ENCODE results near the gene NETO2. TPM values are rescaled to one million over a fixed set of nuclear protein-coding genes. Genes with fewer than 3 reads are reported as not detected.
"Not testable (repeated sequence)": the region's sequence is repeated elsewhere in the genome, so short reads cannot be mapped to it uniquely, and the experiment has no call there.

Gene NETO2
- polyA plus RNA-seq, 3 donors: 12.4 to 15.7 (median 14.3) TPM

DNA sequence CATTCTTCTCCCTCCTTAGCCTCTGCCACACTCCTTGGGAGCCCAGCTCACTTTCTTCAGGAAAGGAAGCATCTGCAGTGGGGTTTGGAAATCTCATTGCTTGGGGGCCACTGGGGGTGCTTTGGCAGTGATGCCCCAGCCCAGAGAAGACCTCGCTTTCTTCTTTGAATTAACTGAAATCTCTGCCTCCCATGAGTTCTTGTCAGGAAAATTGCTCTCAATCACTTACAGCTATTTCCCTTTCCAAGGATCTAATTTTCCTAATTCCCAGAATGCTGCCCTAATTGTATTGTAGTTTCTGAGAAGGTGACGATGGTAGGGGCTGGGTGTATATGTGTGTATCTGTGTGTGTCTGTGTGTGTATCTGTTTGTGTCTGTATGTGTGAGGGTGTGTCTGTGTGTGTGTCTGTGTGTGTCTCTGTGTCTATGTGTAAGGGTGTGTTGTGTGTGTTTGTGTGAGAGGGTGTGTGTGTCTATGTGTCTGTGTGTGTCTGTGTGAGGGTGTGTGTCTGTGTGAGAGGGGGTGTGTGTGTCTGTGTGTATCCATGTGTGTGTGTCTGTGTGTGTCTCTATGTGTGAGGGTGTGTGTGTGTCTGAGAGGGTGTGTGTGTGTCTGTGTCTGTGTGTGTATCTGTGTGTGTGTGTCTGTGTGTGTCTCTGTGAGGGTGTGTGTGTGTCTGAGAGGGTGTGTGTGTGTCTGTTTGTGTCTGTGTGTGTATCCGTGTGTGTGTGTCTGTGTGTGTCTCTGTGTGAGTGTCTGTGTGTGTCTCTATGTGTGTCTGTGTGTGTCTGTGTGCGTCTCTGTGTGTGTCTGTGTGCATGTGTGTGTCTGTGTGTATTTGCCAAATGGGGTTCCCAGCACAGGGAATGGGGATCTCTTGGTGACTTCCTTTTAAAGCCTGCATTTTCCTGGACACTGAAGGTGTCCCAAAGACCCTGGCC, 86.8 kb downstream of the NETO2 start:
- 90% methylated on average over 3 of the region's 4 CpGs for WGBS (ENCODE audit: insufficient coverage)
- Mint-ChIP-seq H3K27ac (no peak overlapping the region), H3K4me1 (no peaks in the 10 kb centered on the region), H3K4me3 (no peak overlapping the region), H3K36me3 (no peaks in the 10 kb centered on the region), H3K27me3 (ENCODE audit: low read depth in 3 of 3) (peaks cover 0 to 6% (median 4%) of the 10 kb centered on the region in 3 donors), H3K9me3 (peaks cover 0 to 8% (median 3%) of the 10 kb centered on the region in 7 donors)
- no peak for DNase-seq
- Histone ChIP-seq H3K4me2 (replicated peaks; ENCODE audit: extremely low read depth, low read length, poor library complexity, severe bottlenecking) (no peak overlapping the region), H3K9me3 (replicated peaks in 1 of 2; ENCODE audit: control insufficient read depth in 1 of 2, insufficient read depth in 1 of 2, low read length in 2 of 2) (peaks cover 0 to 8% of the 10 kb centered on the region in 2 donors), H3K27me3 (ENCODE audit: control insufficient read depth in 2 of 2, insufficient read depth in 2 of 2, low read length in 2 of 2) (no peaks in the 10 kb centered on the region), H4K20me1 (ENCODE audit: insufficient read depth, low read length) (no peaks in the 10 kb centered on the region), H3K9ac (ENCODE audit: insufficient read depth, low read length, poor library complexity, severe bottlenecking) (no peak overlapping the region), H3K4me3 (replicated peaks in 1 of 3; ENCODE audit: low read depth in 2 of 3, low read length in 3 of 3) (no peak overlapping the region), H3K27ac (ENCODE audit: low read depth in 1 of 2, low read length in 2 of 2) (no peak overlapping the region), H2AFZ (ENCODE audit: insufficient read depth, low read depth, low read length, poor library complexity, severe bottlenecking) (no peak overlapping the region), H3K4me1 (ENCODE audit: control insufficient read depth in 1 of 2, insufficient read depth in 2 of 2, low read length in 2 of 2) (no peaks in the 10 kb centered on the region), H3K79me2 (ENCODE audit: insufficient read depth, low read length) (no peaks in the 10 kb centered on the region), H3K36me3 (replicated peaks in 1 of 2; ENCODE audit: control insufficient read depth in 1 of 2, insufficient read depth in 2 of 2, low read length in 2 of 2) (no peaks in the 10 kb centered on the region)
- TF ChIP-seq, protein P1, sequence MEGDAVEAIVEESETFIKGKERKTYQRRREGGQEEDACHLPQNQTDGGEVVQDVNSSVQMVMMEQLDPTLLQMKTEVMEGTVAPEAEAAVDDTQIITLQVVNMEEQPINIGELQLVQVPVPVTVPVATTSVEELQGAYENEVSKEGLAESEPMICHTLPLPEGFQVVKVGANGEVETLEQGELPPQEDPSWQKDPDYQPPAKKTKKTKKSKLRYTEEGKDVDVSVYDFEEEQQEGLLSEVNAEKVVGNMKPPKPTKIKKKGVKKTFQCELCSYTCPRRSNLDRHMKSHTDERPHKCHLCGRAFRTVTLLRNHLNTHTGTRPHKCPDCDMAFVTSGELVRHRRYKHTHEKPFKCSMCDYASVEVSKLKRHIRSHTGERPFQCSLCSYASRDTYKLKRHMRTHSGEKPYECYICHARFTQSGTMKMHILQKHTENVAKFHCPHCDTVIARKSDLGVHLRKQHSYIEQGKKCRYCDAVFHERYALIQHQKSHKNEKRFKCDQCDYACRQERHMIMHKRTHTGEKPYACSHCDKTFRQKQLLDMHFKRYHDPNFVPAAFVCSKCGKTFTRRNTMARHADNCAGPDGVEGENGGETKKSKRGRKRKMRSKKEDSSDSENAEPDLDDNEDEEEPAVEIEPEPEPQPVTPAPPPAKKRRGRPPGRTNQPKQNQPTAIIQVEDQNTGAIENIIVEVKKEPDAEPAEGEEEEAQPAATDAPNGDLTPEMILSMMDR (IDR thresholded peaks at IDR 0.05): no peak
- intact Hi-C loops (cut with micrococcal nuclease): no loop called here

DNA sequence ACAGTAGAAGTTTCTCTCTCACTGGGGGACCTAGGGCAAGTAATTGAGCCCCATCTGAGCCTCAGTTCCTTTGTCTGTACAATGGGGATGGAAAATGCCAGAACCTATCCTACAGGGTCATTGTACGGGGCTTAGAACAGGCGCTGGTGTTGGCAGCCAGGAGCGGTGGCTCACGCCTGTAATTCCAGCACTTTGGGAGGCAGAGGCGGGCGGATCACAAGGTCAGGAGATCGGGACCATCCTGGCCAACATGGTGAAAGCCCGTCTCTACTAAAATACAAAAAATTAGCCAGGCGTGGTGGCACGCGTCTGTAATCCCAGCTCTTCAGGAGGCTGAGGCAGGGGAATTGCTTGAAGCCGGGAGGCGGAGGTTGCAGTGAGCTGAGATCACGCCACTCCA, 87.7 kb downstream of the NETO2 start:
- WGBS (ENCODE audit: insufficient coverage): 100% methylated on average over 11 of the region's 14 CpGs
- H4K20me1 ChIP-seq (ENCODE audit: insufficient read depth, low read length); H3K4me3 Mint-ChIP-seq; H3K27ac Mint-ChIP-seq; H3K4me2 ChIP-seq (replicated peaks; ENCODE audit: extremely low read depth, low read length, poor library complexity, severe bottlenecking); H3K9ac ChIP-seq (ENCODE audit: insufficient read depth, low read length, poor library complexity, severe bottlenecking); DNase-seq; H3K79me2 ChIP-seq (ENCODE audit: insufficient read depth, low read length); H3K27me3 ChIP-seq (ENCODE audit: control insufficient read depth in 2 of 2, insufficient read depth in 2 of 2, low read length in 2 of 2); H3K4me1 Mint-ChIP-seq; intact Hi-C loops (cut with micrococcal nuclease); H3K36me3 ChIP-seq (replicated peaks in 1 of 2; ENCODE audit: control insufficient read depth in 1 of 2, insufficient read depth in 2 of 2, low read length in 2 of 2); H3K4me1 ChIP-seq (ENCODE audit: control insufficient read depth in 1 of 2, insufficient read depth in 2 of 2, low read length in 2 of 2); H3K9me3 ChIP-seq (replicated peaks in 1 of 2; ENCODE audit: control insufficient read depth in 1 of 2, insufficient read depth in 1 of 2, low read length in 2 of 2); H2AFZ ChIP-seq (ENCODE audit: insufficient read depth, low read depth, low read length, poor library complexity, severe bottlenecking); H3K4me3 ChIP-seq (replicated peaks in 1 of 3; ENCODE audit: low read depth in 2 of 3, low read length in 3 of 3); H3K36me3 Mint-ChIP-seq; H3K27me3 Mint-ChIP-seq (ENCODE audit: low read depth in 3 of 3); H3K9me3 Mint-ChIP-seq; H3K27ac ChIP-seq (ENCODE audit: low read depth in 1 of 2, low read length in 2 of 2): not testable (repeated sequence)

Measured in CD14-positive monocyte (primary cell).